Measurements from ENCODE around the gene CX3CR1. TPM values are rescaled to one million over a fixed set of nuclear protein-coding genes. Genes with fewer than 3 reads are reported as not detected.

CX3CR1 gene
- polyA plus RNA-seq, 1 donor from 2014 or later, result not detected

GRCh38 chr3:39286771-39287170, 6.9 kb upstream of the CX3CR1 start:
- Histone ChIP-seq H3K9ac (ENCODE audit: low read length) (no peak overlapping the region), H3K4me3 (ENCODE audit: low read length) (no peak overlapping the region), H3K79me2 (replicated peaks; ENCODE audit: insufficient read depth, low read length) (no peaks in the 10 kb centered on the region), H3K36me3 (ENCODE audit: insufficient read depth, low read length) (no peaks in the 10 kb centered on the region), H2AFZ (ENCODE audit: low read depth, low read length) (no peak overlapping the region), H4K20me1 (ENCODE audit: insufficient read depth) (no peaks in the 10 kb centered on the region), H3K4me2 (ENCODE audit: low read length) (no peak overlapping the region), H3K27me3 (ENCODE audit: insufficient read depth, low read depth, low read length) (no peaks in the 10 kb centered on the region), H3K27ac (ENCODE audit: low read length) (no peak overlapping the region), H3K9me3 (ENCODE audit: low read length) (no peaks in the 10 kb centered on the region), H3K9me2 (ENCODE audit: insufficient read depth, low read length) (no peaks in the 10 kb centered on the region), H3F3A (ENCODE audit: insufficient read depth, low read length, poor library complexity, severe bottlenecking) (no peaks in the 10 kb centered on the region)
- no peak for TF ChIP-seq MXI1 (conservative IDR thresholded peaks at IDR 0.05; ENCODE audit: poor library complexity, severe bottlenecking)
- no peak for TF ChIP-seq EP300 (conservative IDR thresholded peaks at IDR 0.05; ENCODE audit: poor library complexity, severe bottlenecking)
- TF ChIP-seq POLR2AphosphoS5 (IDR thresholded peaks at IDR 0.05), result no peak
- no peak for TF ChIP-seq RAD21 (conservative IDR thresholded peaks at IDR 0.05)
- no peak for TF ChIP-seq CTCF (IDR thresholded peaks at IDR 0.05; ENCODE audit: poor library complexity, severe bottlenecking)

GRCh38 chr3:39285332-39285731, 5.5 kb upstream of the CX3CR1 start:
- Histone ChIP-seq H3K9me2 (ENCODE audit: insufficient read depth, low read length) (no peaks in the 10 kb centered on the region), H3K27ac (ENCODE audit: low read length) (no peak overlapping the region), H3K9me3 (ENCODE audit: low read length) (no peaks in the 10 kb centered on the region), H3K79me2 (replicated peaks; ENCODE audit: insufficient read depth, low read length) (no peaks in the 10 kb centered on the region), H3K27me3 (ENCODE audit: insufficient read depth, low read depth, low read length) (no peaks in the 10 kb centered on the region), H2AFZ (ENCODE audit: low read depth, low read length) (no peak overlapping the region), H3F3A (ENCODE audit: insufficient read depth, low read length, poor library complexity, severe bottlenecking) (no peaks in the 10 kb centered on the region), H3K36me3 (ENCODE audit: insufficient read depth, low read length) (no peaks in the 10 kb centered on the region), H3K9ac (ENCODE audit: low read length) (no peak overlapping the region), H3K4me2 (ENCODE audit: low read length) (no peak overlapping the region), H3K4me3 (ENCODE audit: low read length) (no peak overlapping the region), H4K20me1 (ENCODE audit: insufficient read depth) (no peaks in the 10 kb centered on the region)
- TF ChIP-seq POLR2AphosphoS5 (IDR thresholded peaks at IDR 0.05) (no peak), SMC3 (conservative IDR thresholded peaks at IDR 0.05; ENCODE audit: poor library complexity) (no peak), CTCF (IDR thresholded peaks at IDR 0.05; ENCODE audit: poor library complexity, severe bottlenecking) (no peak), EP300 (conservative IDR thresholded peaks at IDR 0.05; ENCODE audit: poor library complexity, severe bottlenecking) (no peak), MXI1 (conservative IDR thresholded peaks at IDR 0.05; ENCODE audit: poor library complexity, severe bottlenecking) (no peak), REST (IDR thresholded peaks at IDR 0.05; ENCODE audit: borderline replicate concordance) (no peak), RAD21 (conservative IDR thresholded peaks at IDR 0.05) (no peak), TAF1 (IDR thresholded peaks at IDR 0.05; ENCODE audit: low read depth) (no peak), EZH2 (IDR thresholded peaks at IDR 0.05; ENCODE audit: borderline replicate concordance, insufficient read depth, low read length, poor library complexity, severe bottlenecking) (no peak)

All from neural cell (in vitro differentiated cells).